ENCODE data around the gene KCNG2. TPM values are rescaled to one million over a fixed set of nuclear protein-coding genes. Genes with fewer than 3 reads are reported as not detected.

Gene KCNG2
- polyA plus RNA-seq, 1 of the 3 experiments (the other 2 are of a cell fraction), result not detected

DNA sequence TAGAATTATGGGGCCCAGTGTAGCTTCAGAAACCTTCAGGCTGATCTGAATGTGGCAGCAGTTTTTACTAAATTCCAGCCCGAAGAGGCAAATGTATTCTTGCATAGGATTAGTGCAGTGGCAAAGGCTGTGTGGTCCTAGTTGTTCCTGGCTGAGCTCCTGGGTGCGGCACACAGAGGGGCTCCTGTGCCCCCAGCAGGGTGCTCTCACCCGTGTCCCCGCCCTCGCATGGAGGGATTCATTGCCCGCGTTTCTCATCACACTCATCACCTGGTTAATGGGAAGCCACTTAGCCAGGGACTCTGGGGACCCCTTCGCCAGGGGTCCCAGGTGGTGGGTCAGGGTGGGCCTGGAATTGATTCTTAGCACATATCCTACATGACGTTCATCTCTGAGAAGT is 3.9 kb downstream of the KCNG2 start:
- Histone ChIP-seq H3K9ac (no peak overlapping the region), H3K9me3 (no peaks in the 10 kb centered on the region), H4K20me1 (ENCODE audit: insufficient read depth) (no peaks in the 10 kb centered on the region), H3F3A (replicated peaks; ENCODE audit: insufficient read depth) (no peaks in the 10 kb centered on the region), H3K9me2 (no peaks in the 10 kb centered on the region), H3K36me3 (replicated peaks in 1 of 2; ENCODE audit: control insufficient read depth in 1 of 2, insufficient read depth in 2 of 2, low read length in 1 of 2) (no peaks in the 10 kb centered on the region), H3K4me2 (no peak overlapping the region), H3K79me2 (ENCODE audit: insufficient read depth) (no peaks in the 10 kb centered on the region), H3K4me3 (ENCODE audit: low read depth in 2 of 2, low read length in 1 of 2) (no peak overlapping the region), H3K4me1 (ENCODE audit: control insufficient read depth in 1 of 2, insufficient read depth in 2 of 2, low read depth in 1 of 2, low read length in 1 of 2) (no peaks in the 10 kb centered on the region), H3K27ac (ENCODE audit: low read depth in 2 of 2, low read length in 1 of 2) (no peak overlapping the region), H3K27me3 (ENCODE audit: insufficient read depth) (peaks cover 91% of the 10 kb centered on the region), H2AFZ (ENCODE audit: low read depth) (no peak overlapping the region)
- ChIA-PET CTCF (no interaction called here), POLR2A (no interaction called here)
- DNase-seq, result no peak
- TF ChIP-seq NFIC (IDR thresholded peaks at IDR 0.05; ENCODE audit: borderline replicate concordance), result no peak
- no peak for TF ChIP-seq USF2 (IDR thresholded peaks at IDR 0.05; ENCODE audit: borderline replicate concordance, low read depth, low read length)
- TF ChIP-seq, protein P1, sequence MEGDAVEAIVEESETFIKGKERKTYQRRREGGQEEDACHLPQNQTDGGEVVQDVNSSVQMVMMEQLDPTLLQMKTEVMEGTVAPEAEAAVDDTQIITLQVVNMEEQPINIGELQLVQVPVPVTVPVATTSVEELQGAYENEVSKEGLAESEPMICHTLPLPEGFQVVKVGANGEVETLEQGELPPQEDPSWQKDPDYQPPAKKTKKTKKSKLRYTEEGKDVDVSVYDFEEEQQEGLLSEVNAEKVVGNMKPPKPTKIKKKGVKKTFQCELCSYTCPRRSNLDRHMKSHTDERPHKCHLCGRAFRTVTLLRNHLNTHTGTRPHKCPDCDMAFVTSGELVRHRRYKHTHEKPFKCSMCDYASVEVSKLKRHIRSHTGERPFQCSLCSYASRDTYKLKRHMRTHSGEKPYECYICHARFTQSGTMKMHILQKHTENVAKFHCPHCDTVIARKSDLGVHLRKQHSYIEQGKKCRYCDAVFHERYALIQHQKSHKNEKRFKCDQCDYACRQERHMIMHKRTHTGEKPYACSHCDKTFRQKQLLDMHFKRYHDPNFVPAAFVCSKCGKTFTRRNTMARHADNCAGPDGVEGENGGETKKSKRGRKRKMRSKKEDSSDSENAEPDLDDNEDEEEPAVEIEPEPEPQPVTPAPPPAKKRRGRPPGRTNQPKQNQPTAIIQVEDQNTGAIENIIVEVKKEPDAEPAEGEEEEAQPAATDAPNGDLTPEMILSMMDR (IDR thresholded peaks at IDR 0.05), result no peak
- TF ChIP-seq NRF1 (IDR thresholded peaks at IDR 0.05; ENCODE audit: low read depth, low read length), result no peak
- no peak for TF ChIP-seq TEAD4 (IDR thresholded peaks at IDR 0.05; ENCODE audit: borderline replicate concordance, insufficient read depth)
- TF ChIP-seq, protein P2, sequence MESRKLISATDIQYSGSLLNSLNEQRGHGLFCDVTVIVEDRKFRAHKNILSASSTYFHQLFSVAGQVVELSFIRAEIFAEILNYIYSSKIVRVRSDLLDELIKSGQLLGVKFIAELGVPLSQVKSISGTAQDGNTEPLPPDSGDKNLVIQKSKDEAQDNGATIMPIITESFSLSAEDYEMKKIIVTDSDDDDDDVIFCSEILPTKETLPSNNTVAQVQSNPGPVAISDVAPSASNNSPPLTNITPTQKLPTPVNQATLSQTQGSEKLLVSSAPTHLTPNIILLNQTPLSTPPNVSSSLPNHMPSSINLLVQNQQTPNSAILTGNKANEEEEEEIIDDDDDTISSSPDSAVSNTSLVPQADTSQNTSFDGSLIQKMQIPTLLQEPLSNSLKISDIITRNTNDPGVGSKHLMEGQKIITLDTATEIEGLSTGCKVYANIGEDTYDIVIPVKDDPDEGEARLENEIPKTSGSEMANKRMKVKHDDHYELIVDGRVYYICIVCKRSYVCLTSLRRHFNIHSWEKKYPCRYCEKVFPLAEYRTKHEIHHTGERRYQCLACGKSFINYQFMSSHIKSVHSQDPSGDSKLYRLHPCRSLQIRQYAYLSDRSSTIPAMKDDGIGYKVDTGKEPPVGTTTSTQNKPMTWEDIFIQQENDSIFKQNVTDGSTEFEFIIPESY (IDR thresholded peaks at IDR 0.05; ENCODE audit: borderline replicate concordance, low read depth), result no peak
- TF ChIP-seq TAF1 (IDR thresholded peaks at IDR 0.05; ENCODE audit: borderline replicate concordance, low read depth, low read length), result no peak
- no peak for TF ChIP-seq RCOR1 (IDR thresholded peaks at IDR 0.05; ENCODE audit: low read length)
- TF ChIP-seq SMC3 (IDR thresholded peaks at IDR 0.05; ENCODE audit: low read depth, low read length), result no peak
- no peak for TF ChIP-seq GATA2 (CRISPR knock-in tag; IDR thresholded peaks at IDR 0.05)
- TF ChIP-seq PBX3 (IDR thresholded peaks at IDR 0.05), result no peak
- TF ChIP-seq, protein P3, sequence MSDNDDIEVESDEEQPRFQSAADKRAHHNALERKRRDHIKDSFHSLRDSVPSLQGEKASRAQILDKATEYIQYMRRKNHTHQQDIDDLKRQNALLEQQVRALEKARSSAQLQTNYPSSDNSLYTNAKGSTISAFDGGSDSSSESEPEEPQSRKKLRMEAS (IDR thresholded peaks at IDR 0.05; ENCODE audit: low read depth), result no peak
- TF ChIP-seq ELF1 (IDR thresholded peaks at IDR 0.05), result no peak
- no peak for TF ChIP-seq FOXJ3 (CRISPR knock-in tag; IDR thresholded peaks at IDR 0.05)
- 72% methylated on average over 8 of the region's 9 CpGs for WGBS (ENCODE audit: low lambda C conversion rate)

Measured in SK-N-SH (cell line).